Left renal pelvis (tissue), 4 donors: ENCODE measurements around the gene NIT2. TPM values are rescaled to one million over a fixed set of nuclear protein-coding genes. Genes with fewer than 3 reads are reported as not detected.
"Not testable (repeated sequence)": the region's sequence is repeated elsewhere in the genome, so short reads cannot be mapped to it uniquely, and the experiment has no call there.

Experiments used
- DNase-seq, 4 donors: peaks; one replicate each; pipeline ENCODE4 v3.0.0-alpha.2; 2013; ENCODE audit warnings: low read depth in 4 of 4, low spot score in 3 of 4
- polyA plus RNA-seq, 4 donors: library from polyadenylated mRNA; unstranded; fragments of 120-200 nt; gene quantifications; one replicate each; pipeline ENCODE4 v1.2.1, GENCODE V29; 2013; ENCODE audit not compliant: insufficient read length in 4 of 4

The NIT2 gene
- polyA plus RNA-seq, 4 donors, result 41.5 to 119 (median 101) TPM

DNA sequence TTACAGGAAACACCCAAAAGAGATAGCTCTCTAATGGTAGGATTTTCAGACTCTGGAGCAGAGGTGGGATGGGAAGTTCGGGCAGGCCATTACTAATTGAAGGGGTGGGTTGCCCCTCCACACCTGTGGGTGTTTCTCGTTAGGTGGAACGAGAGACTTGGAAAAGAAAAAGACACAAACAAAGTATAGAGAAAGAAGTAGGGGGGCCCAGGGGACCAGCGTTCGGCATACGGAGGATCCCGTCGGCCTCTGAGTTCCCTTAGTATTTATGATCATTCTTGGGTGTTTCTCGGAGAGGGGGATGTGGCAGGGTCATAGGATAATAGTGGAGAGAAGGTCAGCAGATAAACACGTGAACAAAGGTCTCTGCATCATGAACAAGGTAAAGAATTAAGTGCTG lies 1.7 kb downstream of the NIT2 start:
- DNase-seq, result not testable (repeated sequence)

DNA sequence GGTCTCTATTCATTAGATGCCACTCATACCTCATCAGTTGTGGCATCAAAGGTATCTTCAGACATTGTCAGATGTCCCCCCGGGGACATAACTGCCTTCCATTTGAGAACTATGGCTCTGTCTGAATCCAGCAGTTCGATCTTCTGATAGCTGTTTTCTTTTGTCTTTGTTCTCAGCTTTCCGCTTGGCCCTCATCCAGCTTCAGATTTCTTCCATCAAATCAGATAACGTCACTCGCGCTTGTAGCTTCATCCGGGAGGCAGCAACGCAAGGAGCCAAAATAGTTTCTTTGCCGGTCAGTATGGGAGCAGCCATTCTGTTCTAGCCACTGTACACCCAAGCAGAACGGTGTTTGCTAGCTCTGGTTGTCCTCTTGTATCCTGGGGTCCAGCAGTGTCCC lies 4.4 kb downstream of the NIT2 start:
- DNase-seq, result no peak

DNA sequence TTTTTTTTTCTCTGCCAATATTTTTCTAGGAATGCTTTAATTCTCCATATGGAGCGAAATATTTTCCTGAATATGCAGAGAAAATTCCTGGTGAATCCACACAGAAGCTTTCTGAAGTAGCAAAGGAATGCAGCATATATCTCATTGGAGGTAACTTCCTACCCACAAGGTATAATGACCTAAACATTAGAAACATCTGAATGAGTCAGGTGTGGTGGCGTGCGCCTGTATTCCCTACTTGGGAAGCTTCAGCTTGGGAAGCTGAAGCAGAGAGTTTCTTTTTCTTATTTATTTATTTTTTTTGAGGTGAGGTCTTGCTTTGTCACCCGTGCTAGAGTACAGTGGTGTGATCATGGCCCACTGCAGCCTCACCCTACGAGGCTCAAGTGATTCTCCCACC lies 5.2 kb downstream of the NIT2 start:
- no peak for DNase-seq

DNA sequence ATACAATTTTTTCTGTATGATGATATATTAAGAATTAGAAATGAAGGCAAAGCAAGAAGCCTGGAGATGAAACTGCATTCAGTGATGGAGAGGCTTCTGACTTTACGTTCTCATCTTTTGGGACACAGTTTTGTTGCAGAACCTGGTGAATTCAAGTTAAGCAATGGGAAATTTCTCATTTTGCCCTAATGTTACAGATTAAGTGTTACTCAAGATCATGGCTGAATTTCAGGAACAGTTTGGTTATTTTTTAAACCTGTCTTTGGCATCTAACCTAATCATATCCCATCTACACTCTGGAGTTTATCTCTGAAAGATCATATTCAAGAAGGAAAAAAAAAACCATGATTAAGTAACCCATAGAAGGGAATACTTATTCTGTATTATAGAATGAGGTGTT lies 6.0 kb downstream of the NIT2 start:
- DNase-seq, result no peak

DNA sequence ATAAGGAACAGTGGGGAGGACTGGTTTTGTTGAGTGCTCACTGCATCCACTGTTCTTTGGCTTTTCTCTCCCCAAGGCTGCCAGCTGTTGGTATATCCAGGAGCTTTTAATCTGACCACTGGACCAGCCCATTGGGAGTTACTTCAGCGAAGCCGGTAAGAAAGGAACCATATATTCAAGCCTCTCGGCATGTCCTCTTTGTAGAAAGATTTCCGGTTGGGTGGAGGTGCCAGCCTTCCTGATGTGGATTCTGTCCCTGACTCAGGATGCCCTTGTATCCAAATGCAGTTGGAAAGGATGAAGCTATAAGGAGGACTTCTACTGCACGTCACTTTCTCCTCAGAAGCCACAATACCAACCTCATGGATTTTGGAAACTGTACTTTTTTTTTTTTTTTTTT lies 14.2 kb downstream of the NIT2 start:
- no peak for DNase-seq

DNA sequence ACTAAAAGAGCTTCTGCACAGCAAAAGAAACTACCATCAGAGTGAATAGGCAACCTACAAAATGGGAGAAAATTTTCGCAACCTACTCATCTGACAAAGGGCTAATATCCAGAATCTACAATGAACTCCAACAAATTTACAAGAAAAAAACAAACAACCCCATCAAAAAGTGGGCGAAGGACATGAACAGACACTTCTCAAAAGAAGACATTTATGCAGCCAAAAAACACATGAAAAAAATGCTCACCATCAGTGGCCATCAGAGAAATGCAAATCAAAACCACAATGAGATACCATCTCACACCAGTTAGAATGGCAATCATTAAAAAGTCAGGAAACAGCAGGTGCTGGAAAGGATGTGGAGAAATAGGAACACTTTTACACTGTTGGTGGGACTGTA lies 17.2 kb downstream of the NIT2 start:
- DNase-seq, result not testable (repeated sequence)

DNA sequence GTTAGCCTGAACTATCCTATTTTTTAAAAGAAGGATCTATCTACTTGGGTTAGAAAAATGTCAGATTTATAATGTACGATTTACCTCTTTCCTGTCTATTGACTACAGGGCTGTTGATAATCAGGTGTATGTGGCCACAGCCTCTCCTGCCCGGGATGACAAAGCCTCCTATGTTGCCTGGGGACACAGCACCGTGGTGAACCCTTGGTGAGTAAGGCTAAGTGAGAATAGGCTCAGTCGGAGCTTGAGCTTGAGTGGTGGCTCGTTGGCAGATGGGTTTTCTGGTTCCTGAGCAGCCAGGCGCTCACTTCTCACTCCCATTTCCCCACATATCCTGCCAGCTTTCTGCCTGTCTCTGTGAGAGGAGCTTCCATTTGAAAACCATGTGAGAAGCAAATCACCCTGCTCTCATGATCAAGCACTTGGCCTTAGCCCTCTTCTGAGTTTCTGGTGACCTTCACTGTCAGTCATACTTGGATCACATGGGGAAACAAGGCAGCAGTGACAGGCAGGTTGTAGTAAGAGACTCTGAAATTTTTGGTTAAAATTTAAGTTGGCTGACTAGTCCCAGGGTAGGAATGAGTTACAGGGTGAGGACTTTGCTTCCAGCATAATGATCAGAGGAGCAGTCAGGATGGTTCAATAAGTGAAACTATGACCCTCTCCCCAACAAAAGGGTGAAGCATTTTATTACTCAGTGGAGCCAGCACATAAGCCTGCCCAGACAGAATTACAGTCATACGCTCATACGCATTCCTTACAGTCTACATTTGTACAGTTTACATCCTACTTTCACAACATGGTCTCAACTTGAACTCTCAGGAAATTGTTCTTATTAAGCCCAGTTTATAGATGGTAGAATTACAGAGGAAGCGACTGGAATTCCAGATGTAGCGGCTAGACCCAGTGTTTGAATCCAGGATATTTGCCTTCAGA lies 18.0 kb downstream of the NIT2 start:
- no peak for DNase-seq

DNA sequence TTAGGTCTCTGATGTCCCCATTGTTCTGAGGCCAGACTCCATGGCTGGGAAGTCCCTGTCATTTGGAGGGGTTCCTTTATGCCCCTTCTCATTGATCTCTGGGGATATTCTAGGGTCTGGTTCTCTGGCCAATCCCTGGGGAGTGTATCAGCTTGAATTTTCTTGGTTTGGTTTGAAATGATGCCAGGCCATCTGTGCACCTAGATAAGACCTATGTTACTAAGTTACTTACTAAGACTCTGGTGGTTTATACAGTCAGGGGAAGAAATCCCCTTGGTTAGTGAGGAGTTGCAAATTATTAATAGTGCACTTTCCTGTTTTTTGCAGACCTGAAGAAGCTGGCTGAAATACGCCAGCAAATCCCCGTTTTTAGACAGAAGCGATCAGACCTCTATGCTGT lies 20.3 kb downstream of the NIT2 start:
- DNase-seq, result no peak

DNA sequence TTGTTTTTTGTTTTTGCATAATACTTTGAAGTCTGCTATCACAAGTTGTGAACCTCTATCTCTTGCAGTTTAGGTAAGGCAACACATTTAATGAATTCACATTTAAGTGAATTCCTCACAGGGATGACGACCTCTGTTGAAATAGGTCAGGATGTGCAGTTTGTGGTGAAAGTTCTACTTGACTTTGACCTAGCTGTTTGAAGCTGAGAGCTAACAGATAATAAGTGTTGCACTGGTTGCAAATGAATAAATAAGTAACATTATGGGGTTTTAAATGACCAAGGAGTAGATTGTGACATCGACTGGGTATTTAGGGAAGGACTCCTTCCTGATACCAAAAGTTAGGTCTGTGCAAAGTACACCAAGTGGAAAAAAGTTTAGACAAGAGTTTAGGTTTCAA lies 23.9 kb downstream of the NIT2 start:
- no peak for DNase-seq

DNA sequence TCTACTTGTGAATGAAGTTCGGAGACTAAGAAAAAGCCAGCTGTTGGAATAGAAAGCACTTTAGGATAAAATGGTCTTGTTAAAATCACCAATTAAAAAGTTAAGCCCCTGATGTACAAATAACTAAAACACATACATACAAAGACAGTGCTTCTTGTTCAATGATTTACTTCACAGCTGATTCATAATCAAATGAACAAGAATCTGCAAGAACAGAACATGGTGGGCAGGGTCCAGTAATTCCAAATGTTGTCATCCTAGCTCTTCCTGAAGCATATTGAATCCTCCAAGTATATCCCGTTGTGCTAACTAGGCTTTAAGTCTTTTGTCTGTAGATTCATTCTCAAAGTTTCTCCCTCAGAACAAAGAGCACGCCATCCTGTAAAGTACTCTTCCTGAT lies 24.5 kb downstream of the NIT2 start:
- DNase-seq, result no peak

DNA sequence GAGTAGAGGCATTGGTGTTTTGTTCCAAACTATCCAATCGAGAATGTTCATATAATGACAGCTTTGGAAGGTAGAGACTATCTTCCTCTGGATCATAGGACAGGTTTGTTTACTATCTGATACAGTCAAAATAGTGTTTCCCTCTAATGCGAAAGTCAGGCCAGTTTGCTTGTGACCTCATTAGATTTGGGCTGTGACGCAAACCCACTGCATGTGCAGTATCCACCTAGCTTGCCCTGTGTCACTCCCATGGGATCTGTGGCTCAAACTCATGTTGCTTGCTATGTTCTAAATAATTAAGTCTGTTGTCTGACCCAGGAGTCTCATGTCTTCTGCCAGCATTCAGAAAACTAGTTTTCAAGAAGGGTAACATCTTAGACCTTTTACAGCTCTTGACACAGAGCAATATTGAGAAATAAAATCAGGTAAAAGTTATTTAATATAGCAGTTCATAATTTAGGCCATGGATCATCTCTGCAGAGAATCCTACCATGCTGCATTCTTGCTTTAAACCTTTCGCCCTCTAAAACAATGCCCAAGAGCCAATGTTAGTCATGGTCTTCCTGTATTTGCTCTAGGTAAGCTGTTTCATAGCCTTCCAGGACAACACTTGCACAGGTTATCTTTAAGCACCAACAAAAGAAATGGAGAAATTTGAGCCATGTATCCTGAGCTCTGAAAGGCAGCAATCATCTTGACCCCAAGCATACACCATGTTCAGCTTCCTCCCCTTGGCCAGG lies 26.4 kb downstream of the NIT2 start:
- DNase-seq, result no peak

DNA sequence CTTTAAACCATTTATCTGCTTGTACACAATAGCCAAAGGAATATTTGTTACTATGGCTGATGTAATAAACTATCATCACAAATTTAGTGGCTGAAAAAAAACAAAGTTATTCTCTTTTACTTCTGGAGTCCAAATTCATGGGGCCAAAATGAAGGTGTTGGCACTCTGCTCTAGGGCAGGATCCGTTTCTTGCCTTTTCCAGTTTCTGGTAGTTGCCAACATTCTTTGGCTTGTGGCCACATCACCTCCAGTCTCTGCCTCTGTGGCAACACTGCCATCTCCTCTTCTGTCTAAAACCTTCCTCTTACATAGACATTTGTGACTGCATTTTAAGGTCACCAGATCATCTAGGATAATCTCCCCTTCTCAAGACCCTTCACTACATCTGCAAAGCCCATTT lies 27.3 kb downstream of the NIT2 start:
- DNase-seq, result no peak

DNA sequence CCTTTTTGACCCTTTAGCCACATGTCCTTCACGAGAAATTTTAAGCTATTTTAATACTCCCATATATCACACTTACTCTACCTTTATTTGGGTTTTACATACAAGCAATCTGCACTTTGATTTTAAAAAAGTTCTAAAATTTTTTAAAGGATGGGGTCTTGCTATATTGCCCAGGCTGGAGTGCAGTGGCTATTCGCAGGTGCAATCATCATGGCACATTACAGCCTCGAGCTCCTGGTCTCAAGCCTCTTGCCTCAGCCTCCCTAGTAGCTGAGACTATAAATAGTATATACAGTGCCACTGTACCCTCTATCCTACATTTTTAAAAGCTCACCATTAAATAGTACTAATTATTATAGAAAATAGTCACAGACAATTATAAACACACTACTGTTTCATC lies 29.9 kb downstream of the NIT2 start:
- no peak for DNase-seq

DNA sequence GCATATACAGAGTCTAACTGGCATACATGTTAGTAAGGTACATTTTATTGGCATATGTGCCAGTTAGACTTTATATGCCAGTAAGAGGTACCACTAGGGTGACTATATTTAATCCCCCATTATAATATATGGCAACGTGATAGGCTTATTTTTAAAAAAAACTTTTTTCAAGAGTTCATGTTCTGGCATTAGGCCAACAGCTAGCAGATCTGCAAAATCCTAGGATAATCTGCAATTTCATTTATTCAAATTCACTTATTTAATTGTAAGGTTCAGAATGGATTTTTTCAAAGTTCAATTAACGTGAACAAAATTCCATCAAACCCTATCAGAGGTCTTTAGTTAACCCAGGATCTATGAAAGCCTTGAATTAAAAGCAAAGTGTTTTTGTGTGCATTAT lies 31.9 kb downstream of the NIT2 start:
- no peak for DNase-seq

DNA sequence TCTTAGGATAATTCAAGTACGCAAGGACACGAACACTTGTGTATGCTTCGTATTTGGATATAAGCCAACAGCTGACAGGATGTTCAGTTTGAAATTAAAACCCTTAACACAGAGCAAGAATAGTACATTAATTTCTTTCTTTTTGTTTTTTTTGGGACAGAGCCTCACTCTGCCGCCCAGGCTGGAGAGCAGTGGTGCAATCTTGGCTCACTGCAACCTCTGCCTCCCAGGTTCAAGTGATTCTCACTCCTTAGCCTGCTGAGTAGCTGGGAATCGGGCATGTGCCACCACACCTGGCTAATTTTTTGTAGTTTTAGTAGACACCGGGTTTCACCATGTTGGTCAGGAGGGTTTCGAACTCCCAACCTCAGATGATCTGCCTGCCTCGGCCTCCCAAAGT lies 33.9 kb downstream of the NIT2 start:
- DNase-seq, result no peak

DNA sequence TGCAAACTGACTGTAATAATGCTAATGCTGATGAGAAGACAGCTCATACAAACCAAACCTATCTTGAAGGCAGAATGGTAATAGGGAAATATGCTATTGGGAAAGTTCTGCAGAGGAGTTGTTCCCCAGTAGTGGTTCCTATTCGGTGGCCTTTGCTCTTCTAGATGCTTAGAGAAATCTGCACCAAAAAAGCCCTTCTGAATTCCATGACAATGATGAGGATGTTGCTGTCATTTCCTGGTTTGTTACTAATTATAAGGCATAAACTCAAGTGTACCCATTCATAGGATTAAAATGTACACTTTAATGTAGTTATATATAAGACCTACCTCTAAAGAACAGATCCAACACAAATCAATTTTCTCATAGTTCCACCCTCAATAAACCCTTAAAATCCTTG lies 36.2 kb downstream of the NIT2 start:
- no peak for DNase-seq

DNA sequence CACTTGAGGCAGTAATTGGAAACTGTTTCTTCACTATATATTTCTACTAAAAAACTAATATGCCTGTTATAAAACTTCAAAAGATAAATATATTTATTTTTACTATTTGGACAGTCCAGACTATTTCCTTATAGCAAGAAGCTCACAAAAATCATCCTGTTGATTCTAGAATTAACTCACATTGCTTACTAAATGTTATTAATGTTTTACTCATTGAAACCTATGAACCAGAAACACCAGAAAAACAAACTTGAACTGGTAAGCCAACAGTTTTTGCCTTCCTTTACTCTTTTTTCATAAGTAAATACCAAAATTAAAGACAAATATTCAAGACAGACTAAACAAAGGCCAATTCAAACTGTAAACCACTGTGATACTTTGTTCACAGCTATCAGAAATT lies 40.0 kb downstream of the NIT2 start:
- DNase-seq, result no peak

DNA sequence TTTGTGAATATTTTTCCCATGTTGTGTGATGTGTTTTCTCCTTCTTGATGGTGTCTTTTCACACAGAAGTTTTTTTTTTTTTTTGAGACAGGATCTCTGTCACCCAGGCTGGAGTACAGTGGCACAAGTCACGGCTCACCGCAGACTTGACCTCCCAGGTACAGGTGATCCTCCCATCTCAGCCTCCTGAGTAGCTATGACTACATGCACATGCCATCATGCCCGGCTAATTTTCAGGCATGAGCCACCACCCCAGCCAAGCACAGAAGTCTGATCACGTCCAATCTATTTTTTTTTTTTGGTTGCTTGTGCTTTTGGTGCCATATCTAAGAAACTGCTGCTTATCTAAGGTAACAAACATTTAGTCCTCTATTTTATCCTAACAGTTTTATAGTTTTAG lies 41.7 kb downstream of the NIT2 start:
- DNase-seq, result no peak

DNA sequence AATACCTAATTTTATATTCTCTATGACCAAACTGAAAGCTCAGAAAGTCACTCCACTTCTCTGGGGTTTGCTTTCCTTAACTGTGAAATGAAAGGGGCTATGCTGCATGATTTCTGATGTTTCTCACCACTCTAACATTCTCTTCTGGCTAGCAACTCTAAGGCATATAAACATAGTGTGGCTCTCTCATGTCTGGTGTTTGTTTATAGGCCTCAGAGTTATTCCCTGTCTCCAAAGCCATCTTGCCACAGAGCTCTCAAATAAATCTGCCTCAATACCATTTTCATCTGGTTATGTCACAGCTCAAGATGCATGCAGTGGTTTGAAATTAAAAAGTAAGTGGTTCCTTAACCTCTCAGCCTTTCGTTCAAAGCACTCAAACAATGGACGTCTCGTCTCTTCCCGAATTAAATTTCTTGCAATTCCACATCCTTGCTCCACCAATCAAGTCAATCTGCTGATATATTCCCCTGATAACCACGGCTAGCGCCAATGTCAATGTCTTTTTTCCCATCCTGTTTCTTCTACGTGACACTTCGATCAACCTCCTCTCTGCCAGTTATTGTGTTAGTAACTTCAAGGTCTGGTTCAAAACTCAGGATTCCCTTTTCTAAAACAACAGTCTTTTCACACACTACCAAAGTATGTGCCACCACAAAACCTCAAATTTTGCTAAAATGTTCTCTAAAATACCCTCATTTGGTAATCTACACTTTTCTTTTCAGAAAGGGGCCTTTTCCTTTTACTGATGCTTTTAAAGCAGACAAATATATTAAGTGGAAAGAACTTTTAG lies 50.4 kb downstream of the NIT2 start:
- DNase-seq, result no peak

DNA sequence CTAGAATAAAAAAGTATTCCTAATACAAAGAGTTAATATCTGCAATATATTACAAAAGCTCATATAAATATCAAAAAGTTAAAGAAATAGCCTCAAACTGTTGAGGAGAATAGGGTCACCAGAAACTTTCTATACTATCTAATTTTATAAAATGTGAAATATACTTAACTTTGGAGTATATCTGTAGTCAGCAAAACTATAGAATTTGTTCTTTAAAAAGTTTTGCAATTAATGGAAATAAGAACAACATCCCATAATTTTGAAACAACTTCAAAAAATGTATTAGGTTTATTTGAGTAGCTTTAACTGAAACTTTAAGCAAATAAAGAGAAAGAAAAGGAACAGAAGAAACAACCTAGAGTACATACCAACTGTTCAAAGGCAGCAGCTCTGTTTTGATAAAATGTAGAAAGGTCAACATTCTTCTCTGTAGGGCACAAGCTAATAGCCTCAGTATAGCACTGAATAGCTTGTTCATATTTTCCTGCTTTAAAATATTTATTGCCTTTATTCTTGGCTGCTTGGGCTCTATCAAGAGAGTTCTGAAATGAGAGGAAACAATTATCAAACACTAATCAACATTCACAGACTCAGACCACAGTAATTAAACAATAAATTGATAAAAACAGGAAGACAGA lies 52.0 kb downstream of the NIT2 start:
- DNase-seq, result no peak

DNA sequence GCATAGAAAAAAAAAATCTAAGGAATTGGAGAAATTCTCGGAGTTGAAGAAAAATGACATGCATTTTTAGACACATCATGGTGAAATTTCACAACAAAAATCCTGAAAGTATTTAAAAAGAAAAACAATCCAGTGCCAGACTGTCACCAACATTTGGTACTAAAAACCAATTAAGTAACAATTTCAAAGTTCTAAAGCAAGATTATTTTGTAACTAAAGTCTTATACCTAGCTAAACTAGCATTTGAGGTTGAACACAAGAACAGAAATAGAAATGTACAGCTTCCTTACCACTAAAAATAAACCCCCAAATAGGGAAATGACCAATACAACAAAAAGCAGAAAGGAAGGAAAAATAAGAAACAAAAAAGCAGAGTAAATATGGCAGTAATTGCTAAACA lies 54.5 kb downstream of the NIT2 start:
- no peak for DNase-seq
